Right kidney (tissue), 1 donor: ENCODE results near the gene SIX1.

ENCODE experiments used
- DNase-seq: peaks from one replicate; pipeline ENCODE4 v3.0.0-alpha.2; 2016

SIX1 gene

GRCh38 chr14:60655898-60656685 lies 6.8 kb upstream of the SIX1 start:
- DNase-seq: peak; percentile 68

GRCh38 chr14:60655119-60655897 lies 6.0 kb upstream of the SIX1 start:
- DNase-seq: peak; percentile 64

GRCh38 chr14:60654334-60654821 lies 5.1 kb upstream of the SIX1 start:
- no peak for DNase-seq

- DNase-seq: no peak
Measured at GRCh38 chr14:60653701-60654161, 4.5 kb upstream of the SIX1 start.

- peak; percentile 80 for DNase-seq
Measured at GRCh38 chr14:60652674-60653651, 3.7 kb upstream of the SIX1 start.

- peak; percentile 48 for DNase-seq
Measured at GRCh38 chr14:60651796-60652673, 2.8 kb upstream of the SIX1 start.

- peak; percentile 39 for DNase-seq
Measured at GRCh38 chr14:60651086-60651795, 2.0 kb upstream of the SIX1 start.

GRCh38 chr14:60650373-60650961 lies 1.2 kb upstream of the SIX1 start:
- peak; percentile 67 for DNase-seq

GRCh38 chr14:60649875-60650372 lies 647 bp upstream of the SIX1 start:
- no peak for DNase-seq

GRCh38 chr14:60648249-60648933 lies 886 bp downstream of the SIX1 start:
- DNase-seq: peak; percentile 78

- DNase-seq: peak; percentile 80
Measured at GRCh38 chr14:60647837-60648248, 1.4 kb downstream of the SIX1 start.

- peak; percentile 80 for DNase-seq
Measured at GRCh38 chr14:60647081-60647836, 2.0 kb downstream of the SIX1 start.

GRCh38 chr14:60646226-60646818 lies 3.0 kb downstream of the SIX1 start:
- peak; percentile 55 for DNase-seq

GRCh38 chr14:60645126-60645741 lies 4.0 kb downstream of the SIX1 start:
- no peak for DNase-seq

GRCh38 chr14:60644666-60645065 lies 4.6 kb downstream of the SIX1 start:
- no peak for DNase-seq

- peak; percentile 69 for DNase-seq
Measured at GRCh38 chr14:60643463-60644314, 5.6 kb downstream of the SIX1 start.

- no peak for DNase-seq
Measured at GRCh38 chr14:60643141-60643462, 6.2 kb downstream of the SIX1 start.
